PC-3 (cell line): ENCODE measurements around the gene PERP.

ENCODE experiments used
- EZH2 ChIP-seq: fragments of 300-600 bp; sonication (generic); IDR thresholded peaks from one replicate; pipeline ENCODE4 v1.6.1; 2017; ENCODE audit warnings: antibody characterized with exemption, mild to moderate bottlenecking, low read length; ENCODE audit not compliant: unreplicated experiment
- TF ChIP-seq, protein P1 (sequence below): fragments of 300-600 bp; sonication (generic); conservative IDR thresholded peaks from 2 replicates; pipeline ENCODE4 v1.5.1; 2017; ENCODE audit warnings: antibody characterized with exemption, low read depth, mild to moderate bottlenecking, low read length

DNA sequence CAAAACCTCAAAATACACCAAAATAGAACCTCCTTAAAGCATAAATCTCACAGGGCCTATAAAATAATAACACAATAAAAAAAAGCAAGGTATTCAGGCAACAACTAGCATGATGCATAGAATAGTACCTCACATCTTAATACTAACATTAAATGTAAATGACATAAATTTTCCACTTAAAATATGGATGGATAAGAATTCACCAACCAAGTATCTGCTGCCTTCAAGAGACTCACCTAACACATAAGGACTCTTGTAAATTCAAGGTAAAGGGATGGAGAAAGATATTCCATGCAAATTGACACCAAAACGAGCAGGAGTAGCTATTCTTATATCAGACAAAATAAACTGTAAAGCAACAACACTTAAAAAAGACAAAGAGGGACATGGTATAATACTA, 52.2 kb downstream of the PERP start:
- TF ChIP-seq, protein P1, sequence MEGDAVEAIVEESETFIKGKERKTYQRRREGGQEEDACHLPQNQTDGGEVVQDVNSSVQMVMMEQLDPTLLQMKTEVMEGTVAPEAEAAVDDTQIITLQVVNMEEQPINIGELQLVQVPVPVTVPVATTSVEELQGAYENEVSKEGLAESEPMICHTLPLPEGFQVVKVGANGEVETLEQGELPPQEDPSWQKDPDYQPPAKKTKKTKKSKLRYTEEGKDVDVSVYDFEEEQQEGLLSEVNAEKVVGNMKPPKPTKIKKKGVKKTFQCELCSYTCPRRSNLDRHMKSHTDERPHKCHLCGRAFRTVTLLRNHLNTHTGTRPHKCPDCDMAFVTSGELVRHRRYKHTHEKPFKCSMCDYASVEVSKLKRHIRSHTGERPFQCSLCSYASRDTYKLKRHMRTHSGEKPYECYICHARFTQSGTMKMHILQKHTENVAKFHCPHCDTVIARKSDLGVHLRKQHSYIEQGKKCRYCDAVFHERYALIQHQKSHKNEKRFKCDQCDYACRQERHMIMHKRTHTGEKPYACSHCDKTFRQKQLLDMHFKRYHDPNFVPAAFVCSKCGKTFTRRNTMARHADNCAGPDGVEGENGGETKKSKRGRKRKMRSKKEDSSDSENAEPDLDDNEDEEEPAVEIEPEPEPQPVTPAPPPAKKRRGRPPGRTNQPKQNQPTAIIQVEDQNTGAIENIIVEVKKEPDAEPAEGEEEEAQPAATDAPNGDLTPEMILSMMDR, result no peak
- TF ChIP-seq EZH2, result no peak
